Stimulated activated CD4-positive, alpha-beta T cell treated with anti-CD3 and anti-CD28 coated beads, TNF-alpha, amount 100 ng/mL, for 4 hours (primary cell): ENCODE results near the gene AP4E1.
A peak's percentile ranks its signal among the peaks of the same experiment; 100 is the strongest.
"Not testable (repeated sequence)": the region's sequence is repeated elsewhere in the genome, so short reads cannot be mapped to it uniquely, and the experiment has no call there.

Source experiments
- DNase-seq, 3 experiments: peaks; one replicate each; pipeline ENCODE4 v3.0.0-alpha.2; 2020; ENCODE audit warnings: low read depth in 3 of 3

AP4E1 gene

GRCh38 chr15:50889589-50889988, 18.9 kb upstream of the AP4E1 start:
- no peak for DNase-seq

- DNase-seq: no peak
Observed at GRCh38 chr15:50890751-50891150, 17.7 kb upstream of the AP4E1 start.

- DNase-seq: no peak
Observed at GRCh38 chr15:50891159-50891558, 17.3 kb upstream of the AP4E1 start.

- no peak for DNase-seq
Observed at GRCh38 chr15:50893976-50894375, 14.5 kb upstream of the AP4E1 start.

GRCh38 chr15:50901390-50901789, 7.1 kb upstream of the AP4E1 start:
- not testable (repeated sequence) for DNase-seq

GRCh38 chr15:50904211-50904610, 4.3 kb upstream of the AP4E1 start:
- no peak for DNase-seq

GRCh38 chr15:50905055-50905454, 3.4 kb upstream of the AP4E1 start:
- DNase-seq: no peak

- DNase-seq: peak; percentile 38 to 63 (median 58)
Observed at GRCh38 chr15:50906954-50907600, 1.4 kb upstream of the AP4E1 start.

GRCh38 chr15:50907601-50908208, 778 bp upstream of the AP4E1 start:
- peak in 2 of 3 experiments; percentile 25 to 28 for DNase-seq

GRCh38 chr15:50909010-50909317, 481 bp downstream of the AP4E1 start:
- DNase-seq: no peak

GRCh38 chr15:50910426-50910795, 1.9 kb downstream of the AP4E1 start:
- not testable (repeated sequence) for DNase-seq

GRCh38 chr15:50911001-50911400, 2.5 kb downstream of the AP4E1 start:
- DNase-seq: no peak

- no peak for DNase-seq
Observed at GRCh38 chr15:50911621-50912020, 3.1 kb downstream of the AP4E1 start.

- DNase-seq: no peak
Observed at GRCh38 chr15:50916400-50916799, 7.9 kb downstream of the AP4E1 start.

GRCh38 chr15:50919359-50919758, 10.9 kb downstream of the AP4E1 start:
- DNase-seq: not testable (repeated sequence)

GRCh38 chr15:50925281-50925680, 16.8 kb downstream of the AP4E1 start:
- no peak for DNase-seq

GRCh38 chr15:50929062-50929461, 20.6 kb downstream of the AP4E1 start:
- no peak for DNase-seq

GRCh38 chr15:50930792-50931191, 22.3 kb downstream of the AP4E1 start:
- DNase-seq: no peak

- DNase-seq: no peak
Observed at GRCh38 chr15:50933341-50933740, 24.9 kb downstream of the AP4E1 start.

GRCh38 chr15:50938525-50938924, 30.0 kb downstream of the AP4E1 start:
- no peak for DNase-seq

GRCh38 chr15:50939911-50940310, 31.4 kb downstream of the AP4E1 start:
- DNase-seq: no peak

- no peak for DNase-seq
Observed at GRCh38 chr15:50940506-50940905, 32.0 kb downstream of the AP4E1 start.

GRCh38 chr15:50943638-50944037, 35.2 kb downstream of the AP4E1 start:
- DNase-seq: no peak

- DNase-seq: no peak
Observed at GRCh38 chr15:50944672-50945071, 36.2 kb downstream of the AP4E1 start.
